HG03196 (cell line): ENCODE results near the gene PROKR1.
"Not testable (repeated sequence)": the region's sequence is repeated elsewhere in the genome, so short reads cannot be mapped to it uniquely, and the experiment has no call there.

Source experiments
- ATAC-seq: cut with Tn5 transposase; IDR thresholded peaks from one replicate; pipeline ENCODE4 v1.9.1; 2021; ENCODE audit not compliant: unreplicated experiment

PROKR1 gene

GRCh38 chr2:68643011-68643873, at the start of gene PROKR1:
Gene PROKR1 (plus strand): TSS chr2:68643579. CDS start chr2:68645822, 2,243 bp downstream.
- ATAC-seq: no peak

GRCh38 chr2:68594041-68594440, 49.3 kb upstream of the PROKR1 start:
- ATAC-seq: no peak

GRCh38 chr2:68594674-68595492, 48.5 kb upstream of the PROKR1 start:
- no peak for ATAC-seq

- ATAC-seq: not testable (repeated sequence)
Measured at GRCh38 chr2:68595493-68595785, 47.9 kb upstream of the PROKR1 start.

GRCh38 chr2:68600495-68600894, 42.9 kb upstream of the PROKR1 start:
- ATAC-seq: not testable (repeated sequence)

- no peak for ATAC-seq
Measured at GRCh38 chr2:68603059-68603458, 40.3 kb upstream of the PROKR1 start.

- ATAC-seq: no peak
Measured at GRCh38 chr2:68604077-68604476, 39.3 kb upstream of the PROKR1 start.

GRCh38 chr2:68605939-68606338, 37.4 kb upstream of the PROKR1 start:
- no peak for ATAC-seq

- no peak for ATAC-seq
Measured at GRCh38 chr2:68606759-68607158, 36.6 kb upstream of the PROKR1 start.

GRCh38 chr2:68607837-68608236, 35.5 kb upstream of the PROKR1 start:
- no peak for ATAC-seq

- no peak for ATAC-seq
Measured at GRCh38 chr2:68612765-68613519, 30.4 kb upstream of the PROKR1 start.

- no peak for ATAC-seq
Measured at GRCh38 chr2:68620772-68621171, 22.6 kb upstream of the PROKR1 start.

- no peak for ATAC-seq
Measured at GRCh38 chr2:68623820-68624219, 19.6 kb upstream of the PROKR1 start.

- no peak for ATAC-seq
Measured at GRCh38 chr2:68627615-68628014, 15.8 kb upstream of the PROKR1 start.

- ATAC-seq: no peak
Measured at GRCh38 chr2:68632021-68632420, 11.4 kb upstream of the PROKR1 start.

- no peak for ATAC-seq
Measured at GRCh38 chr2:68637047-68637446, 6.3 kb upstream of the PROKR1 start.

- no peak for ATAC-seq
Measured at GRCh38 chr2:68643874-68644485, 601 bp downstream of the PROKR1 start.

GRCh38 chr2:68645523-68645922, 2.1 kb downstream of the PROKR1 start:
- ATAC-seq: no peak

GRCh38 chr2:68646303-68646702, 2.9 kb downstream of the PROKR1 start:
- ATAC-seq: no peak

GRCh38 chr2:68650645-68651044, 7.3 kb downstream of the PROKR1 start:
- ATAC-seq: no peak

GRCh38 chr2:68653034-68653433, 9.7 kb downstream of the PROKR1 start:
- ATAC-seq: no peak
